Endothelial cell of umbilical vein (primary cell): ENCODE results near the gene LPP.

Experiments
- CTCF ChIP-seq, 2 donors: IDR thresholded peaks; 1 replicate in 1 of 2; 2 replicates in 1 of 2; pipeline ENCODE4 v1.5.1; 2011; ENCODE audit warnings: low read length in 2 of 2, mild to moderate bottlenecking in 2 of 2, moderate library complexity in 2 of 2, control low read depth in 1 of 2, inconsistent platforms in 1 of 2, low read depth in 1 of 2; ENCODE audit not compliant: insufficient read depth in 1 of 2; ENCODE audit errors: extremely low read depth in 1 of 2
- EZH2 ChIP-seq: IDR thresholded peaks from 2 replicates; pipeline ENCODE4 v1.6.1; 2012; ENCODE audit warnings: borderline replicate concordance, low read depth, mild to moderate bottlenecking, moderate library complexity, low read length, inconsistent platforms; ENCODE audit not compliant: severe bottlenecking
- FOS ChIP-seq: IDR thresholded peaks from 2 replicates; pipeline ENCODE4 v1.6.1; 2011; ENCODE audit warnings: mild to moderate bottlenecking, low read length, moderate library complexity, borderline replicate concordance; ENCODE audit not compliant: insufficient read depth
- GATA2 ChIP-seq: IDR thresholded peaks from 2 replicates; pipeline ENCODE4 v1.7.0; 2011; ENCODE audit warnings: low read depth, mild to moderate bottlenecking, moderate library complexity, mixed read lengths, low read length; ENCODE audit not compliant: insufficient read length, insufficient read depth
- JUN ChIP-seq: IDR thresholded peaks from 2 replicates; pipeline ENCODE4 v1.6.1; 2011; ENCODE audit warnings: borderline replicate concordance, low read depth; ENCODE audit not compliant: insufficient read length, insufficient read depth
- POLR2A ChIP-seq: IDR thresholded peaks from 2 replicates; pipeline ENCODE4 v1.6.1; 2012; ENCODE audit warnings: low read depth, mild to moderate bottlenecking, control low read depth, low read length
- POLR2AphosphoS5 ChIP-seq: IDR thresholded peaks from 2 replicates; pipeline ENCODE4 v1.6.1; 2012; ENCODE audit warnings: low read depth, mild to moderate bottlenecking, control low read depth, low read length, moderate library complexity; ENCODE audit not compliant: insufficient read depth

GRCh38 chr3:188881954-188882641, 728.1 kb downstream of the LPP start:
- TF ChIP-seq CTCF (IDR thresholded peaks at IDR 0.05; ENCODE audit: extremely low read depth in 1 of 2, insufficient read depth in 1 of 2, low read depth in 1 of 2, low read length in 2 of 2) = no peak
- TF ChIP-seq POLR2AphosphoS5 = no peak
- no peak for TF ChIP-seq EZH2
- TF ChIP-seq JUN = peak; percentile 90
- TF ChIP-seq POLR2A = no peak
- peak; percentile 60 for TF ChIP-seq GATA2
- TF ChIP-seq FOS = peak; percentile 74
